H9 (cell line): ENCODE measurements around the gene SLC35E4. TPM values are rescaled to one million over a fixed set of nuclear protein-coding genes. Genes with fewer than 3 reads are reported as not detected.
A peak's percentile ranks its signal among the peaks of the same experiment; 100 is the strongest.

Source experiments
- DNase-seq: peaks from one replicate; pipeline ENCODE4 v3.0.0-alpha.2; 2017
- H2AFZ ChIP-seq: one replicate; pipeline ENCODE4 v1.6.1; 2013; ENCODE audit warnings: mild to moderate bottlenecking, low read length, control low read depth, moderate library complexity
- H2AK5ac ChIP-seq: 2 replicates; pipeline ENCODE4 v1.6.1; 2013; ENCODE audit warnings: low read length, control low read depth, mixed read lengths; ENCODE audit not compliant: insufficient read length
- H2BK120ac ChIP-seq: one replicate; pipeline ENCODE4 v1.6.1; 2013; ENCODE audit warnings: low read depth, mild to moderate bottlenecking, low read length, control low read depth, inconsistent platforms; ENCODE audit not compliant: poor library complexity, severe bottlenecking
- H2BK12ac ChIP-seq: 2 replicates; pipeline ENCODE4 v1.6.1; 2013; ENCODE audit warnings: low read length, control low read depth, mixed read lengths, low read depth; ENCODE audit not compliant: insufficient read length
- H2BK15ac ChIP-seq: 2 replicates; pipeline ENCODE4 v1.6.1; 2013; ENCODE audit warnings: low read depth, low read length, control low read depth
- H2BK20ac ChIP-seq: one replicate; pipeline ENCODE4 v1.6.1; 2013; ENCODE audit warnings: low read depth, mild to moderate bottlenecking, low read length, control low read depth, inconsistent platforms; ENCODE audit not compliant: poor library complexity, severe bottlenecking
- H2BK5ac ChIP-seq: 2 replicates; pipeline ENCODE4 v1.6.1; 2013; ENCODE audit warnings: low read length, control low read depth, mixed read lengths; ENCODE audit not compliant: insufficient read length
- H3K14ac ChIP-seq: 2 replicates; pipeline ENCODE4 v1.6.1; 2013; ENCODE audit warnings: low read length, control low read depth; ENCODE audit not compliant: insufficient read depth
- H3K18ac ChIP-seq: 2 replicates; pipeline ENCODE4 v1.6.1; 2013; ENCODE audit warnings: low read depth, mild to moderate bottlenecking, mixed read lengths, low read length, control low read depth; ENCODE audit not compliant: insufficient read length
- H3K23ac ChIP-seq: 2 replicates; pipeline ENCODE4 v1.6.1; 2013; ENCODE audit warnings: low read length, control low read depth, mixed read lengths, low read depth; ENCODE audit not compliant: insufficient read length
- H3K23me2 ChIP-seq: 2 replicates; pipeline ENCODE4 v1.6.1; 2013; ENCODE audit warnings: low read depth, mild to moderate bottlenecking, mixed read lengths, low read length, control low read depth; ENCODE audit not compliant: insufficient read length, poor library complexity, severe bottlenecking
- H3K27ac ChIP-seq: 2 replicates; pipeline ENCODE4 v1.5.1; 2013; ENCODE audit warnings: low read length, control low read depth, mixed read lengths, low read depth; ENCODE audit not compliant: insufficient read length
- H3K27me3 ChIP-seq: 2 replicates; pipeline ENCODE4 v1.6.1; 2013; ENCODE audit warnings: low read length, control low read depth, inconsistent platforms; ENCODE audit not compliant: insufficient read depth
- H3K4ac ChIP-seq: 2 replicates; pipeline ENCODE4 v1.6.1; 2013; ENCODE audit warnings: low read depth, mild to moderate bottlenecking, control low read depth, inconsistent platforms, low read length, moderate library complexity
- H3K4me1 ChIP-seq: 2 replicates; pipeline ENCODE4 v1.6.1; 2013; ENCODE audit warnings: low read length, control low read depth, inconsistent platforms; ENCODE audit not compliant: insufficient read depth
- H3K4me2 ChIP-seq: 2 replicates; pipeline ENCODE4 v1.6.1; 2013; ENCODE audit warnings: low read length, control low read depth, mixed read lengths; ENCODE audit not compliant: insufficient read length, insufficient read depth
- H3K56ac ChIP-seq: 2 replicates; pipeline ENCODE4 v1.6.1; 2013; ENCODE audit warnings: low read depth, mild to moderate bottlenecking, mixed read lengths, low read length, control low read depth; ENCODE audit not compliant: insufficient read length
- H3K79me1 ChIP-seq: 2 replicates; pipeline ENCODE4 v1.6.1; 2013; ENCODE audit warnings: low read depth, mild to moderate bottlenecking, moderate library complexity, low read length, control low read depth, inconsistent platforms; ENCODE audit not compliant: insufficient read depth, poor library complexity, severe bottlenecking
- H3K79me2 ChIP-seq: 2 replicates; pipeline ENCODE4 v1.6.1; 2013; ENCODE audit warnings: low read length, control low read depth, inconsistent platforms; ENCODE audit not compliant: insufficient read depth
- H3K9ac ChIP-seq: 2 replicates; pipeline ENCODE4 v1.6.1; 2013; ENCODE audit warnings: low read length, control low read depth, mixed read lengths; ENCODE audit not compliant: insufficient read length; ENCODE audit errors: extremely low read depth
- H3K9me3 ChIP-seq: one replicate; pipeline ENCODE4 v1.6.1; 2013; ENCODE audit warnings: low read depth, low read length, inconsistent platforms; ENCODE audit not compliant: control insufficient read depth
- H3T11ph ChIP-seq: one replicate; pipeline ENCODE4 v1.6.1; 2013; ENCODE audit warnings: mild to moderate bottlenecking, low read length, control low read depth, inconsistent platforms
- H4K20me1 ChIP-seq: one replicate; pipeline ENCODE4 v1.6.1; 2013; ENCODE audit not compliant: control insufficient read depth, insufficient read length, insufficient read depth
- H4K5ac ChIP-seq: 2 replicates; pipeline ENCODE4 v1.6.1; 2013; ENCODE audit warnings: low read depth, mild to moderate bottlenecking, mixed read lengths, low read length, control low read depth; ENCODE audit not compliant: insufficient read length
- H4K8ac ChIP-seq: replicated peaks from 2 replicates; pipeline ENCODE4 v1.6.1; 2013; ENCODE audit warnings: low read length, control low read depth, mixed read lengths, low read depth; ENCODE audit not compliant: insufficient read length
- H4K91ac ChIP-seq: 2 replicates; pipeline ENCODE4 v1.6.1; 2013; ENCODE audit warnings: low read depth, mild to moderate bottlenecking, moderate library complexity, mixed read lengths, low read length, control low read depth; ENCODE audit not compliant: insufficient read length
- H3K27ac Mint-ChIP-seq, 3 experiments: 2 replicates in 2 of 3; 3 replicates in 1 of 3; pipeline ENCODE4 v1.8.0; 2020 to 2021; ENCODE audit warnings: mixed read lengths in 3 of 3, mild to moderate bottlenecking in 1 of 3, moderate library complexity in 1 of 3
- H3K27me3 Mint-ChIP-seq: 2 replicates; pipeline ENCODE4 v1.8.0; 2021; ENCODE audit warnings: low read depth, mild to moderate bottlenecking, moderate library complexity, mixed read lengths
- H3K36me3 Mint-ChIP-seq, 3 experiments: 2 replicates in 2 of 3; 3 replicates in 1 of 3; pipeline ENCODE4 v1.8.0; 2020 to 2021; ENCODE audit warnings: low read depth in 3 of 3, mixed read lengths in 3 of 3; ENCODE audit not compliant: insufficient read depth in 1 of 3
- H3K4me1 Mint-ChIP-seq, 2 experiments: 2 replicates each; pipeline ENCODE4 v1.8.0; 2020; ENCODE audit warnings: mixed read lengths in 2 of 2
- H3K4me3 Mint-ChIP-seq, 2 experiments: 2 replicates in 1 of 2; 3 replicates in 1 of 2; pipeline ENCODE4 v1.8.0; 2020 to 2021; ENCODE audit warnings: mild to moderate bottlenecking in 2 of 2, mixed read lengths in 2 of 2, moderate library complexity in 1 of 2
- H3K9me3 Mint-ChIP-seq, 2 experiments: 2 replicates in 1 of 2; 3 replicates in 1 of 2; pipeline ENCODE4 v1.8.0; 2020; ENCODE audit warnings: mild to moderate bottlenecking in 2 of 2, mixed read lengths in 2 of 2, moderate library complexity in 1 of 2
- CTCF ChIP-seq: fragments of 200-600 bp; sonication (generic); conservative IDR thresholded peaks from 3 replicates; pipeline ENCODE4 v1.8.0; 2021; ENCODE audit warnings: antibody characterized with exemption, mild to moderate bottlenecking
- WGBS: extraction: QIAGEN DNeasy Blood & Tissue Kit; methylation state at CpG from one replicate; pipeline ENCODE4 v1.1.7; 2013; ENCODE audit warnings: missing lambda C conversion rate, low lambda C conversion rate, mixed read lengths; ENCODE audit not compliant: insufficient read length; ENCODE audit errors: extremely low coverage; 5-methylcytosine and 5-hydroxymethylcytosine counted together
- total RNA-seq: library from RNA; stranded (reverse); gene quantifications from 2 replicates; pipeline ENCODE4 v1.2.1, GENCODE V29; 2021

The SLC35E4 gene
- total RNA-seq, 1 experiment from 2014 or later: 3.7 TPM

- H3K23ac ChIP-seq: no peak overlapping the region
- no peak overlapping the region for H2BK20ac ChIP-seq
- H2AK5ac ChIP-seq: no peak overlapping the region
- H3K18ac ChIP-seq: no peak overlapping the region
- H3K79me2 ChIP-seq: no peaks in the 10 kb centered on the region
- no peak for TF ChIP-seq CTCF
- no peak overlapping the region for H3K9ac ChIP-seq
- Mint-ChIP-seq H3K27ac (peak overlapping the region in 1 of 3 experiments; percentile 79; a peak in 1 of 7 replicates), H3K4me1 (peaks cover 39 to 49% of the 10 kb centered on the region in 2 experiments), H3K27me3 (no peaks in the 10 kb centered on the region), H3K36me3 (peaks cover 0 to 5% (median 4%) of the 10 kb centered on the region in 3 experiments; a peak in 5 of 7 replicates), H3K4me3 (no peak overlapping the region), H3K9me3 (peaks cover 0 to 3% of the 10 kb centered on the region in 2 experiments; a peak in 2 of 5 replicates)
- H3K4me1 ChIP-seq: 0 out of 2 replicates have a peak, but pooled peaks cover 6% of the 10 kb centered on the region
- H4K91ac ChIP-seq: no peak overlapping the region
- no peak for DNase-seq
- H3K4ac ChIP-seq: no peak overlapping the region
- H4K8ac ChIP-seq: no peak overlapping the region
- no peak overlapping the region for H2AFZ ChIP-seq
- no peak overlapping the region for H2BK12ac ChIP-seq
- no peak overlapping the region for H3K4me2 ChIP-seq
- H2BK5ac ChIP-seq: no peak overlapping the region
- no peak overlapping the region for H2BK15ac ChIP-seq
- no peak overlapping the region for H2BK120ac ChIP-seq
- H4K20me1 ChIP-seq: no peaks in the 10 kb centered on the region
- H3K9me3 ChIP-seq: no peaks in the 10 kb centered on the region
- H3K14ac ChIP-seq: no peak overlapping the region
- no peak overlapping the region for H4K5ac ChIP-seq
- H3K27ac ChIP-seq: no peak overlapping the region
- WGBS: no CpG with 5 or more reads among the region's 2 CpGs
- peaks cover 6% of the 10 kb centered on the region for H3K23me2 ChIP-seq
- H3K27me3 ChIP-seq: no peaks in the 10 kb centered on the region
- peaks cover 4% of the 10 kb centered on the region for H3K79me1 ChIP-seq
- H3K56ac ChIP-seq: no peak overlapping the region
- H3T11ph ChIP-seq: no peak overlapping the region
Observed at GRCh38 chr22:30604723-30605122, 30.9 kb upstream of the SLC35E4 start.
